Stimulated activated CD4-positive, alpha-beta T cell treated with anti-CD3 and anti-CD28 coated beads, Interleukin-2, amount 100 ng/mL, for 48 hours (primary cell): ENCODE data around the gene GRWD1.
"Not testable (repeated sequence)": the region's sequence is repeated elsewhere in the genome, so short reads cannot be mapped to it uniquely, and the experiment has no call there.

Experiments used
- DNase-seq, 2 donors: peaks; one replicate each; pipeline ENCODE4 v3.0.0-alpha.2; 2020

Gene GRWD1

DNA sequence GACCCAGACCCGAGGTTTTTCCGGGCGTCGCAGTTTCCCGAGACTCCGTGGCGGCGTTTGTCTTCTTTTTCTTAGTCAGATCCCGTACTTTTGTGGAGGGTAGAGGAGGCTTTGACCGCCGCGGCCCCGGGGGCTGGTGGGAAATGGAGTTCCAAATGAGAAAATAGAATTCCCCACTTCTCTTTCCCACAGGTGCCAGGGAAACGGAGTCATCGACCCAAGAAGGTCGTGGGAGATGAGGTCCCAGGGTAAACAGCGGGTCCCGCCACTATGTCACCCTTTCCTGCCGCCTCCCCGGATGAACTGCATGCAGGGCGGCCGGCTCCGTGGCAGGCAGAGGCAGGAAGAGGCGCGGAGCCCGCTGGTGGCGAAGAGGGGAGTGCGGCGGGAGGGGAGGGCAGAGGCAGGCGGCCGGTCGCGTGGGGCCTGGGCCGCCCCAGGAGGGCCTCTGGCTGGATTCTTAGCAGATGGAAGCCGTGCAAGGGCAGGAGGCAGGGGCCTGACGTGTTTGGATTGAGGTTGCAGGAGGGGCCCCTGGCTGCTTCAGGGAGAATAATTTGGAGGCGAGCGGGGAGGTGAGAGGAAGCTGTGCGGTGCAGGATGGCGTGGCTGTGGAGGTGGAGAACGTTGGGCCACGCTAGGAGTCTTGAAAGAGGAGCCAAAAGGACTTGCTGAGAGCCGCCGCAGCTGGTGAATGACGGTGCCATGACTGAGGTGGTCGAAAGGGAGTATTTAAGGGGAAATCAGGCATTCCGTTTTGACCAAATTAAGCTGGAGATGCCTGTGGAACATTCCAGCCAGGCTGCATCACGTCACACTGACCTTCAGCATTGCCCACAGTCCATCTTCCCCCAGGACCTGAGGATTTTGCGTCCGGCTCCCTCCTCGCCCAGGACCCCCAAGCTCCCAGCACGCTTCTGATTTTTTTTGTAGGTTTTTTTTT, 35.0 kb downstream of the GRWD1 start:
- peak; percentile 36 to 51 for DNase-seq

DNA sequence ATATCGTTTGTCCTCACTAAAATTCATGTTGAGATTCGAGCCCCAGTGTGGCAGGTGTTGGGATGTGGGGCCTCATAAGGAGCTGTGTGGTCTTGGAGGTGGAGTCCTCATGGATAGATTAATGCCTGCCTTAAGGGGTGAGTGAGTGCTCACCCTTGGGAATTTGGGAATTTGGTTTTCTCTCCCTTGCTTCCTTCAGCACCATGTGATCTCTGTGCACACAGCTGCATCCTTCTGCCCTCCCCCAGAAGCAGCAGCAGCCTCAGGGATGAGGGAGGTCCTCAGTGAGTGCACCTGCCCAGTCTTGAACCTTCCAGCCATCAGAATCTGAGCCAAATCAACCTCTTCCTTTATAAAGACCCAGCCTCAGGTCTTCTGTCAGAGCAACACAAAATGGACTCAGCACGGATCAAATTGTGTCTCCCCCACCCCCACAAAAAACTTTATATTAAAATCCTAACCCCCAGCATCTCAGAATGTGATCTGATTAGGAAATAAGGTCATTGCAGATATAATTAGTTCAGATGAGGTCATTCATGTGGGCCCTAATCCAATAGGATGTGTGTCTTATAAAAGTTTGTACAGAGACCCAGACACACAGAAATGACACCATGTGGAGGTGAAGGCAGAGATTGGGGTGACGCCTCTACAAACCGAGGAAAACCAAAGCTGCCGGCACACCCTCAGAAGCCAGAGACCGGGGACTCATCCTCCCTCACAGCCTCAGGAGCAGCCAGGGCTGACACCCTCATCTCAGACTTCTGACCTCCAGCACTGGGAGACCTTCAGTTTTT, 36.3 kb downstream of the GRWD1 start:
- DNase-seq = no peak

GRCh38 chr19:48483301-48483700, 37.5 kb downstream of the GRWD1 start:
- DNase-seq = no peak

DNA sequence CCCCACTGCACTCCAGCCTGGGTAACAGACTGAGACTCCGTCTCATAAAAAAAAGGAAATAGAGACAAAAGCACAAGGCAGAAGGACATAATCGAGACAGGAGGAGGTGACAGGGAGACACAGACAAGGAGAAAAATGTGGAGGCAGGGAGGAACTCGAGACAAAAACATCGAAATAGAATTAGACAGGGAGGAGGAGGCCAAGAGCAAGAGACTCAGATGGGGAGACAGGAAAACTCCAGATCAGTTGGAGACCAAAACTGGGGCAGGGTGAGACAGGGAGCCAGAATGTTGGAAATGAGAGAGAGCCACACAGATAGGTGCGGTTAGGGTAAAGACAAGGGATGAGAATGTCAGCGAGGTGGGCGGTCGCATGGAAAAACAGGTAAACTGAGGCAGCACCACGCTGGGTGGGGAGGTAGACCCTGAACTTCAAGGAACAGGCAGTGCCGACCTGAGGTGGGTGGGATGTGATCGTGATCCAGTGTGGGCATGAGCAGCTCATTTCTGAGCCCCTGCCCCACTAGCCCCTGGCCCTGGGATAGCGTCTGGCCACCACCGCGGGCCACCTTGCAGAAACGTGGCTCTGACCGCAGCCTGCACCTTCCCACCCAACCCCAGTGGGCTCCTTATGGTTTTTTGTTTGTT, 38.6 kb downstream of the GRWD1 start:
- no peak for DNase-seq

- no peak for DNase-seq
Observed at GRCh38 chr19:48484931-48485612, 39.3 kb downstream of the GRWD1 start.

GRCh38 chr19:48486706-48487105, 40.9 kb downstream of the GRWD1 start:
- not testable (repeated sequence) for DNase-seq

GRCh38 chr19:48487544-48487943, 41.8 kb downstream of the GRWD1 start:
- no peak for DNase-seq

DNA sequence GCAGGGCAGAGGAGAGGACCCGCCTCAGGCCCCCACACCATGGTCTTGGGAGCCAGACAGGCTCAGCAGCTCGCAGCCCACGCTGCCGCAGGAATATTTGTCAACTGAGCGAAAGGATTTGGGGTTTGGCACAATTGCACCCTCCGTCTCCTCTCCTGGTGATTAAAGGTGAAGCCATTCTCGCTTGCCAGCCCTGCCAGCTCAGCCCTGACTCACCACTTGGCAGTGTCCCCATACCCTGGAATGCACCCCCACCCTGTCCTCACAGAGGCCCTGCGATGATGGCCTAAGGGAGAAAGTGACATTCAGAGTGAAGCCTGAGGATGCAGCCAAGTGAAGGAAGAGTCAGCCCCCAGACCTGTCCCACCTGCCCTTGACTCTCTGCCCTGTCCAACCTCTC, 42.2 kb downstream of the GRWD1 start:
- DNase-seq = no peak

GRCh38 chr19:48488478-48488877, 42.7 kb downstream of the GRWD1 start:
- not testable (repeated sequence) for DNase-seq

DNA sequence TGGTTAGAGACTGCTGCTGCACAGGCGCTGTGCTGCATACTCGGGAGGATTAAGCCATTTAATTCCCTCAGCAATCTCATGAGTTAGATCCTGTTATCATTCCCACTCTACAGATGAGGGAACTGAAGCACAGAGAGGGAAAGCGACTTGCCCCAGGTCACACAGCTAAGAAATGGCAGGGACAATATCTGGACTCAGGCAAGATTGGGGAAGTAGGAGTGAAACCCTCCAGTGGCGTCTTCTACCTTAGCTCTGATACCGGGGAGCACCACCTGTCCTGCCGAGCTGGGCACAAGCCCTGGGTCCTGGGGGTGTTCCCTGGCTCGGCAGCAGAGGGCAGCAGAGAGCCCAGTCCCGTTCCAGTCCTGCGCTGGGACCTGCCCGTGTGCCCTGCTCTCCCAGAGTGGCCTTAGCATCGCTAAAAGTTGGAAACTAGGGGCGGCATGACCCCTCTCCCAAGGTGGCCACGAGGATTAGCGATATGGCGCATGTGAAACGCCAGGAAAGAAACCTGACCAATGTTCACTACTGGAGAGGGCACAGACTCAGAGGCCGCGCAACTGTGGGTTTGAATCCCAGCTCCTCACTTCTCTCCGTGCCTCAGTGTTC, 43.9 kb downstream of the GRWD1 start:
- peak; percentile 86 to 88 for DNase-seq

GRCh38 chr19:48490981-48491792, 45.4 kb downstream of the GRWD1 start:
- DNase-seq = peak in 1 of 2 donors; percentile 48

- DNase-seq = no peak
Observed at GRCh38 chr19:48491793-48492123, 46.0 kb downstream of the GRWD1 start.

DNA sequence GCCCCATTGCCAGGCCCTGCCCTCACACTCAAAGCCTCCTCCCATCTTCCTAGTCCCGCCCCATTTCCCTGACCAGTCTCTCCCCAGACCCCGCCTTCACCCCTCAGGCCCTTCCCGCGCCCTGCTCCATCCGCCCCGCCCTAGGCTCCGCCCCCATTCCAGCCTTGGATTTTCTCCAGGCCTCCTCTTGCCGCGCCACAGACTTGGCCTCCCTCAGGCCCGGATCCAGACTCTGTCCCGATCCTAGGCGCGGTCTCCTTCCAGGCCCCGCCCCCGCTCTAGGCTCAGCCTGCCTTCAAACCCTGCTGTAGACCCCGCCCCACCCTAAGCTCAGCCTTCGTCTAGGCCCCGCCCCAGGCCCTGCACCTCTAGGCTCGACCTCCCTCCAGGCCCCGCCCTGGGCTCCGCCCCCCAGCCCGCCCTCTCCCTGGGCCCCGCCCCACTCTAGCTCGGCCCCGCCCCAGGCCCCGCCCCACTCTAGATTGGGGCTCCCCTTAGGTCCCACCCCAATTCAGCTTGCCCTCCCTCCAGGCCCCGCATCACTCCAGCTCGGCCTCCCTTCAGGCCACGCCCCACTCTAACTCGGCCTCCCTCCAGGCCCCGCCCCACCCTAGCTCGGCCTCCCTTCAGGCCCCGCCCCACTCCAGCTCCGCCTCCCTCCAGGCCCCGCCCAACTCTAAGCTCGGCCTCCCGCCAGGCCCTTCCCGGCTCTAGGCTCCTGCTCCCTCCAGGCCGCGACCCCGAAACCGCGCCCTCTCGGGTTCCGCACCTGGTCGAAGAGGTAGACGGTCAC, 47.3 kb downstream of the GRWD1 start:
- DNase-seq = peak; percentile 72 to 83

DNA sequence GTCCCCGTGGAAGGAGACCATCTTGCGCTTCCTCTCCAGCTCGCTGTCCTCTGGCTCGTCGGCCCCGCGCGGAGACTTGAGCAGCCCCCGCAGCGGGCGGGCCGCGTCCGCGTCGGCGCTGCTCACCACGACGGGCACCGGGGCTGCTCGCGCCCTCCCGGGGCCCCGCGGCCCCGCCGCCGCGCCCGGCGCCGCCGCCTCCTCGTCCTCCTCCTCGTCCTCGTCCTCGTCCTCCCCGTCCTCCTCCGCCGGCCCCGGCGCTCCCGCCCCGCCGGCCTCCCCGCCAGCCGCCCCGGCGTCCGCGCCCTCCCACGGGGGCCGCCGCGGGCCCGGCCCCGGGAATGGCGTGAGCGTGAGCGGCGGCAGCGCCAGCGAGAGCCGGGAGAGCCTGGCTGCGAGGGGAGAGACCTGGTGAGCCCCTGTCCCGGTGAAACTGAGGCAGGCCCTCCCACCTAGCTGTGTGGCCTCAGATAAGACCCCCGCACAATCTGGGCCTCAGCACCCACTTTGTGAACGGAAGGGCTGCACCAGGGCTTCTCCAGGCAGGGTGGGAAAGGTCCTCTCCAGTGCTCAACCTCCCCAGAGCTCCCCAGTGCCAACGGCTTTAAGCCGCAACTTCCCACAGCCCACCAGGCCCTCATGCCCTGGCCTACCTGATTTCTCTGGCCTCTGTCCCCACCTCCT, 48.1 kb downstream of the GRWD1 start:
- no peak for DNase-seq

GRCh38 chr19:48495396-48495795, 49.6 kb downstream of the GRWD1 start:
- no peak for DNase-seq

DNA sequence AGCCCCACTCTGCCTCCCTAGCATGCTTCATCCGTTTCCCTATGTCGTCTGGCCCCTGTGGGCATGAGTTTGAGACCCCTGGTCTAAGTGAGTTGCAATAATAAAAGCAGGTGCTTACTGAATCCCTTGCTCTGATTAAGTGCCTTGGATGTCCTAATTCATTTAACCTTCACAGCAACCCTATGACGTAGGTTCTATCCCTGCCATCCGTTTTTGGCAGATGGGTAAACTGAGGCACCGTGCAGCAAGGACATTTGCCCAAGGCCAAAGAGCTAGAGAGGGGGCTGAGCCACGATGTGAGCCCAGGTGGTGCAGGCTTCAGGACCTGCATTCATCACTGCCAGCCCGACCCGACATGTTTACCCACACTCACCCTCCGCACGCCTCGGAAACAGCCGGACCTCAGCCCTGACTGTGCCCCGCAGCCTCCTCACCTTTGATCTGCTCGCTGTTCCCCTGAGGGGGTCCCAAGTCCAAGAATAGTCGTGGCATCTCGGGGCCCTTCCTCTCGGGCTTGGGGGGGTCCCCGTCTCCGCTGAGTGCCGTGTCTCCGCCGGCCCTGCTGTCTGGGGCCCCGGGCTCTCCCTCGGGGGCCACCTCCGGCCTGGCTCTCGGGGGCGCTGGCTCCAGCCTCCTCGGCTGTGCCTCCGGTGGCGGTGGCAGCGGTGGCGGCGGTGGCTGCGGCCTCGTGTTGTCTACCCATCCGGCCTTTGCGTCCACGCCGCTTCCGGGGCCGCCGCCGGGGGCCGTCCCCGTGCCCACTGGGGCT, 51.4 kb downstream of the GRWD1 start:
- no peak for DNase-seq

GRCh38 chr19:48497728-48498594, 52.2 kb downstream of the GRWD1 start:
- no peak for DNase-seq
